ENCODE measurements around the gene EMP1.

DNA sequence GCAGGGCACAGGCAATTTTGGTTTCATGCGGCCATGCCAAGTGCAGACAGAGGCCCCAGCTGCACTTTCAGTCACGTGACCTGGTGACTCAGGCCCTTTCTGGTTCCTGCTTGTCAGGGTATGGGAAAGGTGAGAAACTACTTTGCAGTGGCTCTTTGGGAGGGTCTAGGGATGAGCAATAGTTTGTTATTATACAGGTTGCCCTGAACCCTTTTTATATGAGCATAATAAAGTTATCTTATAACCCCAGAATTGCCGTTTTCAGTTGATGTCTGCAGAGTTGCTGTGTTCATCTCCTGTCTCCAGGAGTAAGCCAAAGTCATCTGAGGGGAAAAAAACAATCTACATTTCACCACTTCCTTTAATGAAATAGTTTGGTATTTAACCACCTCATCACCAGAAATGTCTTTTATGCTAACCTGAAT is 30.9 kb upstream of the EMP1 start:
- no peak for TF ChIP-seq CTCF (IDR thresholded peaks at IDR 0.05; ENCODE audit: extremely low read depth in 1 of 2, insufficient read depth in 1 of 2, low read depth in 1 of 2, low read length in 2 of 2)
- no peak for TF ChIP-seq POLR2A (IDR thresholded peaks at IDR 0.05; ENCODE audit: low read depth, low read length)
- TF ChIP-seq EZH2 (IDR thresholded peaks at IDR 0.05; ENCODE audit: borderline replicate concordance, low read depth, low read length, severe bottlenecking): no peak
- no peak for TF ChIP-seq JUN (IDR thresholded peaks at IDR 0.05; ENCODE audit: borderline replicate concordance, insufficient read depth, insufficient read length, low read depth)
- TF ChIP-seq POLR2AphosphoS5 (IDR thresholded peaks at IDR 0.05; ENCODE audit: insufficient read depth, low read depth, low read length): peak; percentile 20
- TF ChIP-seq FOS (IDR thresholded peaks at IDR 0.05; ENCODE audit: borderline replicate concordance, insufficient read depth, low read length): peak; percentile 57
- TF ChIP-seq GATA2 (IDR thresholded peaks at IDR 0.05; ENCODE audit: insufficient read depth, insufficient read length, low read depth, low read length): no peak
- no peak for TF ChIP-seq MYC (IDR thresholded peaks at IDR 0.05; ENCODE audit: low read depth, low read length)

All from endothelial cell of umbilical vein (primary cell).